NCI-H1092 (cell line): ENCODE data around the gene PRKAR1B.
"Not testable (repeated sequence)": the region's sequence is repeated elsewhere in the genome, so short reads cannot be mapped to it uniquely, and the experiment has no call there.

Experiments used
- DNase-seq: peaks from one replicate; lab custom pipeline; 2025; lab: John Stamatoyannopoulos, UW

PRKAR1B gene

GRCh38 chr7:756928-757560 lies 30.0 kb upstream of the PRKAR1B start:
- DNase-seq: no peak

DNA sequence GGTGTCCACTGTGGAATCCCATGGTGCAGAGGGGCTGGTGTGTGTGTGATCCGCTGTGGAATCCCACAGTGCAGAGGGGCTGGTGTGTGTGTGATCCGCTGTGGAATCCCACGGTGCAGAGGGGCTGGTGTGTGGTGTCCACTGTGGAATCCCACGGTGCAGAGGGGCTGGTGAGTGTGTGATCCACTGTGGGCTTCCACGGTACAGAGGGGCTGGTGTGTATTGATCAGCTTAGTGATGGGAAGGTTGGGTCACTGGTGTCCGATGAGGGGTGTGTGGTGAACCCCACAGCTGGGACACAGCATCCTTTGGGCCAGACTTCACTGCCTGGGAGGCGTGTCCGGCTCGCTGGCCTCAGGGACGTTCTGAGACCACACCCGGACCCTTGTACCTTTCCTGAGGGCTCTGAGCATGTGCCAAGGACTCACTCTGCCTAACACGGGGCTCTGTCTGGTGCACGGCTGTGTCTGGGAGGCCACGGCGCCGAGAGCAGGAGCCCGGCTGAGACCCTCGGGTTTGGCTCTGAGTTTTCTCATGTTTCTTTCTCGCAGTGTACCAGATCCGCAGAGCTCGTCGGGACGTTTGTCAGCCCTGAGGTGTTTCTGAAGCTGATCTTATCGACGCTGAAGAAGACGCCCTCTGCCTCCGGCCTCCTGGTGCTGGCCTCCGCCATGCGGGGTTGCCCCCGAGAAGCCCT lies 29.3 kb upstream of the PRKAR1B start:
- DNase-seq: no peak

DNA sequence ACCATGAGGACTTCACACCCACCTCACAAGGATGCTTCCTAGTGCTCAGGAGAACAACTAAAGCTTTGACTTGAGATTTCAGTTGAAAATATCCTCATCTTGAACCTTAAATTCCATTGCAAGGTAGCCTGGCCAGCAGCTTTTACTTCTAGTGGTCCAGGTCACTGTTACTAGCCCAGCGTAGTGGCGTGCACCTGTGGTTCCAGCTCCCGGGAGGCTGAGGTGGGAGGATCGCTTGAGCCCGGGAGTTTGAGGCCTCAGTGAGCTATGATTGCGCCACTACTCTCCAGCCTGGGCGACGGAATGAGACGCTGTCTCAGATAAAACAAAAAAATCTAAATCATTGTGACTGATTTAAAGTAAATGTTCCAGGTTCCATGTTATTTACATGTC lies 28.3 kb upstream of the PRKAR1B start:
- no peak for DNase-seq

GRCh38 chr7:754531-755412 lies 27.7 kb upstream of the PRKAR1B start:
- DNase-seq: no peak

DNA sequence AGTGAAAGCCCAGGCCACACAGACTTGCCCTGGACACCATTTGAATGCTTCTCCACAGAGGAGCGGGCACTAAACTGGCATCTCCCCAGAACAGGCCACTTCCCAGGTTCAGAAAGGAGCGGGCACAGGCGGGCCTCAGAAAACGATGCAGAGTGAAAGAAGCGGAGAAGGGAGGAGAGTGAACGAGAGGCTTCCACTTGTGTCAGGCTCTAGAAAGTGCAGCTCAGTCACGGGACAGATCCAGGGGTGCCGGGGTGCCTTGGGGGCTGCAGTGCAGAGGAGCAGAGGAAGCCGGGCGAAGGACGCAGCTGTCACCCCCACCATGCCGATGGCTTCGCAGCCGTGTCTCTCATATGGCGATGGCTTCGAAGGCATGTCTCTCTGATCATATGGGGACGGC lies 26.1 kb upstream of the PRKAR1B start:
- DNase-seq: no peak

DNA sequence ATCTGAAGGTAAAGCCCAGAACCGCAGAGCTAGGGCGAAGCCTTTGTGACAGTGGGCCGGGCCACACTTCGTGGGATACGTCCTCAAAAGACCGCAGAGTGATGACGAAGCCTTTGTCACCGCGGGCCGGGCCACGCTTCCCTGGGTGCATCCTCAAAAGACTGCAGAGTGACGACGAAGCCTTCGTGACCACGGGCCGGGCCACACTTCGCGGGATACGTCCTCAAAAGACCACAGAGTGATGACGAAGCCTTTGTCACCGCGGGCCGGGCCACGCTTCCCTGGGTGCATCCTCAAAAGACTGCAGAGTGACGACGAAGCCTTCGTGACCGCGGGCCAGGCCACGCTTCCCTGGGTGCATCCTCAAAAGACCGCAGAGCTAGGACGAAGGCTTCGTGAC lies 25.2 kb upstream of the PRKAR1B start:
- DNase-seq: not testable (repeated sequence)

- DNase-seq: no peak
Measured at GRCh38 chr7:751826-752225, 24.7 kb upstream of the PRKAR1B start.

GRCh38 chr7:750111-750905 lies 23.2 kb upstream of the PRKAR1B start:
- DNase-seq: no peak

DNA sequence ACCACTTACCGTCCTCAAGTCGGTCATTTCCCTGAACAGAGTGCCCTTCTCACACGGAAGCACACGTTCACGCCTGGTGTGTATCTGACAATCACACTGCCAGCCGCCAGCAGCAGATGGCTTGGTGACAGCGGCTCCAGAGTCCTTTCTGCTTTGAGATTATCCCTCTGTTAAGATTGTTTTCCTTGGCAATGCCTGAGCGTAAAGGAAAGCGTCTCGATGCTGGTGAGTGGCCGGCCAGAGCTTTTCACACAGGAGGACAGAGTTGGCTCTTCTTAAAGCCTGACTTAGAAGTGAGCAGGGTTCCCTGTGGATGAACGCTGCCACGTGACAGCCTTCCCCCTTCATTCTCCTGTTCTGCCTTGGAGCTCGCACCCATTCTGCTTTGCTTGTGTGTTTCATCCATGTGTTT lies 22.1 kb upstream of the PRKAR1B start:
- no peak for DNase-seq

- no peak for DNase-seq
Measured at GRCh38 chr7:748446-748845, 21.4 kb upstream of the PRKAR1B start.

DNA sequence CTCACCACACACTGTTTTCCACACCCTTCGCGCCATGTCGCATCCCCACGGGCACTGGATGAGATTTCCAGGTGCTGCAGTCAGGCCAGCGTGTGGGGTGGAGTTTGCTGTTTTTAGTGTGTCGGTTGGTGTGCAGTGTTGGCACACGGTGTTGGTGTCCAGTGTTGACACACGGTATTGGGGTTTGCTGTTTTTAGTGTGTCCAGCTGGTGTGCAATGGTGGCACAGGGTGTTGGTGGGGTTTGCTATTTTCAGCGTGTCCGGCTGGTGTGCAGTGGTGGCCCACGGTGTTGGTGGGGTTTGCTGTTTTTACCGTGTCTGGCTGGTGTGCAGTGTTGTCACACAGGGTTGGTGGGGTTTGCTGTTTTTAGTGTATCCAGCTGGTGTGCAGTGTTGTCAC lies 20.1 kb upstream of the PRKAR1B start:
- no peak for DNase-seq

- no peak for DNase-seq
Measured at GRCh38 chr7:746155-747061, 19.3 kb upstream of the PRKAR1B start.

DNA sequence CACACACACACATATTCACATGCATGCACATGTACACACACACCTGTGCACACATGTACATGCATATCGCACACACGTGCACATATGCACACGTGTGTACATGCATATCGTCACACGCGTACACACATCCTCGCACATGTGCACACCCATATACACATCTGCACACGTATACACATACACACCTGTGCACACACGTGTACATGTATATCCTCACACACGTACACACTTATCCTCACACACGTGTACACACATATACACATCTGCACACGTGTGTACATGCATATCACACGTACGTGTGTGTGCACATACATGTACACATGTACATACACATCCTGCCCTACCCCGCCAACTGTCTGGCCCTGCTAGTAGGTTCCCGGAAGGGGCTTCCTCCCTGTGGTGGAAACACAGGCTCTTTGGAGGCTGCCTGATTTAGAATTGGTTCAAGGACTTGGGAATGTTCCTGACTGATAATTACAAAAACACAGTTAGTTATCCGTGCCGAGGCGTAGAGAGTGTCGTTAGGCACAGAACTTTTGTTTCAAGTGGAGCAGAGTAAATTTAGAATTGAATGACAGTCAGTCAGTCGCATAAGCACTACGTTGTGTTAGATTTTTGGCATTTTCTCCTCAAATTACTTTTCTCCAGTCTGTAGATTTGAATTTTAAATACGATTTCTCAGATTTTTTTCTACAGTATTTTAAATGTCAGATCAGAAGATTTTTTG lies 18.5 kb upstream of the PRKAR1B start:
- no peak for DNase-seq

- DNase-seq: no peak
Measured at GRCh38 chr7:744854-745430, 17.9 kb upstream of the PRKAR1B start.

GRCh38 chr7:744128-744520 lies 17.0 kb upstream of the PRKAR1B start:
- DNase-seq: not testable (repeated sequence)

- DNase-seq: not testable (repeated sequence)
Measured at GRCh38 chr7:743341-744127, 16.5 kb upstream of the PRKAR1B start.

- DNase-seq: no peak
Measured at GRCh38 chr7:742791-743190, 15.7 kb upstream of the PRKAR1B start.

DNA sequence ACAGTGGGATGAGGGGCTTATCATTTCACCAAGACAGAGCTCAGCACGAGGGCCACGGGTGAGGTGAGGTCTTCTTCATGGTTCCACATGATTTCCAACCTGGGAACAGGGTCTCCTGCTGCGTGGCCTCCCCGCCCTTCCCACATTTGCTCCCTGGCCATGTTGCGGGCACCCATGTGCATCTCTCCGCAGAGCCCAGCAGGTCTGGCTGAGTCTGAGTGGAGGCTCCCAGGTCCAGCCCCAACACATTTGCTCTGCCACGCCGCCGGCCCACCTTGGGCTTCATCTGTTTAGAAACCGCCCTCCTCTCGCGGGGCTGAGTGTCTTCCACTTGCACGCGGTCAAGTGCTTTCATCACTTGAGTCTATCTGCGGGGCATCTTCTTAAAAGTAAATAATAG lies 14.8 kb upstream of the PRKAR1B start:
- DNase-seq: no peak

- no peak for DNase-seq
Measured at GRCh38 chr7:741191-741671, 14.2 kb upstream of the PRKAR1B start.
